KMS-11 (cell line): ENCODE data around the gene RAB11FIP5.

Experiments used
- H2AFZ ChIP-seq: fragments of 200-600 bp; sonication (generic); 2 replicates; pipeline ENCODE4 v1.6.1; 2016; ENCODE audit warnings: antibody characterized with exemption, mixed run types, low read depth
- H3K27ac ChIP-seq: fragments of 200-600 bp; sonication (generic); 2 replicates; pipeline ENCODE4 v1.6.1; 2016; ENCODE audit warnings: mild to moderate bottlenecking, mixed run types
- H3K27me3 ChIP-seq: fragments of 200-600 bp; sonication (generic); 2 replicates; pipeline ENCODE4 v1.6.1; 2017; ENCODE audit warnings: mild to moderate bottlenecking, low read depth, mixed run types, moderate library complexity; ENCODE audit not compliant: insufficient read depth
- H3K36me3 ChIP-seq: fragments of 200-600 bp; sonication (generic); 2 replicates; pipeline ENCODE4 v1.6.1; 2017; ENCODE audit warnings: mild to moderate bottlenecking, mixed run types; ENCODE audit not compliant: insufficient read depth
- H3K4me1 ChIP-seq: fragments of 200-600 bp; sonication (generic); 2 replicates; pipeline ENCODE4 v1.6.1; 2016; ENCODE audit warnings: mild to moderate bottlenecking, low read depth, mixed run types; ENCODE audit not compliant: poor library complexity, severe bottlenecking
- H3K4me2 ChIP-seq: fragments of 200-600 bp; sonication (generic); 2 replicates; pipeline ENCODE4 v1.7.0; 2016; ENCODE audit warnings: mild to moderate bottlenecking, mixed run types
- H3K4me3 ChIP-seq: fragments of 200-600 bp; sonication (generic); IDR thresholded peaks from 2 replicates; pipeline ENCODE4 v1.6.1; 2017; ENCODE audit warnings: low read depth, low read length, mixed read lengths; ENCODE audit not compliant: insufficient read depth
- H3K79me2 ChIP-seq: fragments of 200-600 bp; sonication (generic); 2 replicates; pipeline ENCODE4 v1.6.1; 2016; ENCODE audit warnings: low read depth, mixed run types; ENCODE audit not compliant: insufficient read depth
- H3K9ac ChIP-seq: fragments of 200-600 bp; sonication (generic); 2 replicates; pipeline ENCODE4 v1.6.1; 2016; ENCODE audit warnings: mild to moderate bottlenecking, mixed run types
- H4K20me1 ChIP-seq: fragments of 200-600 bp; sonication (generic); 2 replicates; pipeline ENCODE4 v1.6.1; 2016; ENCODE audit warnings: mild to moderate bottlenecking, mixed run types; ENCODE audit not compliant: insufficient read depth
- CTCF ChIP-seq: fragments of 200-600 bp; sonication (generic); conservative IDR thresholded peaks from 2 replicates; pipeline ENCODE4 v1.6.1; 2017; ENCODE audit warnings: low read depth, mild to moderate bottlenecking, antibody characterized with exemption, low read length, moderate library complexity, mixed read lengths

The RAB11FIP5 gene

GRCh38 chr2:73077424-73077795 is 35.3 kb downstream of the RAB11FIP5 start:
- H4K20me1 ChIP-seq = no peaks in the 10 kb centered on the region
- H3K4me1 ChIP-seq = no peaks in the 10 kb centered on the region
- H2AFZ ChIP-seq = no peak overlapping the region
- H3K9ac ChIP-seq = no peak overlapping the region
- H3K36me3 ChIP-seq = no peaks in the 10 kb centered on the region
- H3K79me2 ChIP-seq = no peaks in the 10 kb centered on the region
- no peaks in the 10 kb centered on the region for H3K27me3 ChIP-seq
- H3K27ac ChIP-seq = no peak overlapping the region
- TF ChIP-seq CTCF = no peak
- no peak overlapping the region for H3K4me2 ChIP-seq
- H3K4me3 ChIP-seq = no peak overlapping the region

- H3K4me1 ChIP-seq = peaks cover 4% of the 10 kb centered on the region
- H3K79me2 ChIP-seq = no peaks in the 10 kb centered on the region
- no peaks in the 10 kb centered on the region for H3K27me3 ChIP-seq
- no peaks in the 10 kb centered on the region for H3K36me3 ChIP-seq
- H3K4me2 ChIP-seq = no peak overlapping the region
- H3K4me3 ChIP-seq = no peak overlapping the region
- H4K20me1 ChIP-seq = no peaks in the 10 kb centered on the region
- no peak overlapping the region for H3K27ac ChIP-seq
- no peak for TF ChIP-seq CTCF
- H3K9ac ChIP-seq = no peak overlapping the region
- H2AFZ ChIP-seq = no peak overlapping the region
Measured at GRCh38 chr2:73076701-73077423, 35.9 kb downstream of the RAB11FIP5 start.

- Histone ChIP-seq H3K9ac (no peak overlapping the region), H3K27ac (no peak overlapping the region), H2AFZ (no peak overlapping the region), H3K36me3 (no peaks in the 10 kb centered on the region), H3K4me2 (no peak overlapping the region), H3K27me3 (no peaks in the 10 kb centered on the region), H3K4me3 (no peak overlapping the region), H3K79me2 (no peaks in the 10 kb centered on the region), H4K20me1 (no peaks in the 10 kb centered on the region), H3K4me1 (peaks cover 5% of the 10 kb centered on the region)
- TF ChIP-seq CTCF = no peak
Measured at GRCh38 chr2:73075477-73076373, 37.0 kb downstream of the RAB11FIP5 start.

- H3K27me3 ChIP-seq = no peaks in the 10 kb centered on the region
- H3K79me2 ChIP-seq = no peaks in the 10 kb centered on the region; the same call in 1 of the 2 replicates
- H3K9ac ChIP-seq = no peak overlapping the region
- no peak overlapping the region for H3K4me3 ChIP-seq
- peaks cover 12% of the 10 kb centered on the region for H3K4me1 ChIP-seq
- no peaks in the 10 kb centered on the region for H3K36me3 ChIP-seq
- no peaks in the 10 kb centered on the region for H4K20me1 ChIP-seq
- H3K4me2 ChIP-seq = no peak overlapping the region
- no peak for TF ChIP-seq CTCF
- H2AFZ ChIP-seq = no peak overlapping the region
- no peak overlapping the region for H3K27ac ChIP-seq
Measured at GRCh38 chr2:73074110-73075069, 38.4 kb downstream of the RAB11FIP5 start.
